ENCODE results near the gene IFRD2.

Gene IFRD2

GRCh38 chr3:50292159-50293078, at the start of gene IFRD2:
Gene IFRD2, minus strand, starts transcription at chr3:50292429. Its CDS starts 155 bp downstream, at chr3:50292274.
- DNase-seq = peak; percentile 51 to 99 (median 97)

DNA sequence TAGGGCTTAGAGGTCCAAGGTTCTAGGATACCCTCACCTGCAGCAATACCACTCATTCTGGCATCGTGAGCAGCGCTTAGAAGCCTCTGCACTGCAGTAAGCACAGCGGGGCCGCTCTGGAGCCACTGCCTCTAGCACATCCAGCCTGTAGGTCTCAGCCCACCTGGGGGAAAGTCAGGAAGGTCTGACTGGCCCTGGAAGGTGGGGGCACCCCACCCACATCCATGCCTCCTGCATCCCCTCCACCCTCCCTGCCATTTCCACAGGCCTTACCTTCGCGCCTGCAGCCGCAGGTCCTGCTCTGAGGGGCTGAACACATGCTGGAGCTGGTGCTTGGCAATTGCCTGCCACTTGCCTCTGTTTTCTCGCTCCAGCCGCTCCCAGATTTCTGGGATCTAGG, 49.3 kb upstream of the IFRD2 start:
- DNase-seq = no peak

- DNase-seq = peak in 4 of 51 donors; percentile 19 to 31 (median 26)
Measured at GRCh38 chr3:50340448-50341329, 48.5 kb upstream of the IFRD2 start, which contains the start of gene RASSF1. Gene RASSF1, minus strand, starts transcription at chr3:50340836. Its CDS starts 31 bp downstream, at chr3:50340805.

DNA sequence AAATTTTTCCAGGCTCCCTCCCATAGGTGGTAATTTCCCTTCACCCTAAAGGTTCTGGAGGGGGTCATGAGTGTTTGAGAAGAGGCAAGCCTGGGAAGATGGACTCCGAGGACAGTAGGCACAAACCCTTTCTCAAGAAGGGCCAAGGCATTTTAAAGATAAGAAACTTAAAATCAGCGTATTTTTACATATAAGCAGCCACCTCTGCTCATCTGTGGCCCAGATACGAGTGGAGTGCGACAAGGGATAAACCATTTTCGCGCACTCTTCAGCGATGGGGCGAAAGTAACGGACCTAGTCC, 47.9 kb upstream of the IFRD2 start:
- DNase-seq = no peak

- DNase-seq = no peak
Measured at GRCh38 chr3:50339485-50340146, 47.4 kb upstream of the IFRD2 start.

DNA sequence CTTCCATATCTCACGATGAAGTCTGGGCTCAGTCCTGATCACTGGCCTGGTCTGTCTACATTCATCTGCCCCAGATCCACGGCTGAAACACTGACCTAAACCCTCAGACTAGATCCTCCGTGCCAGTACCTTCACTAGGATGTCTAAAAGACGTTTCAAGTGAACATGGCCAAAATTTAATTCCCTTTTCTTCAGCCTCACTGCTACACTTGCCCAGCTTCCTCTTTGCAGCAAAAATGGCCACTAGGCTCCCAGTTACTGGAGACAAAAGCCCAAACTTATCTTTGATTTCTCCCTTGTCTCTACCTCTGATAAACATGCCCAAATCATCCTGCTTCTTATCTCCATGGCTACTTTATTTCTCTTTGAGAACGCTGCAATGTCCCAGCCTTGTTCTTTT, 46.7 kb upstream of the IFRD2 start:
- DNase-seq = no peak

GRCh38 chr3:50337175-50337861, 45.1 kb upstream of the IFRD2 start:
- peak; percentile 73 to 99 (median 96) for DNase-seq

DNA sequence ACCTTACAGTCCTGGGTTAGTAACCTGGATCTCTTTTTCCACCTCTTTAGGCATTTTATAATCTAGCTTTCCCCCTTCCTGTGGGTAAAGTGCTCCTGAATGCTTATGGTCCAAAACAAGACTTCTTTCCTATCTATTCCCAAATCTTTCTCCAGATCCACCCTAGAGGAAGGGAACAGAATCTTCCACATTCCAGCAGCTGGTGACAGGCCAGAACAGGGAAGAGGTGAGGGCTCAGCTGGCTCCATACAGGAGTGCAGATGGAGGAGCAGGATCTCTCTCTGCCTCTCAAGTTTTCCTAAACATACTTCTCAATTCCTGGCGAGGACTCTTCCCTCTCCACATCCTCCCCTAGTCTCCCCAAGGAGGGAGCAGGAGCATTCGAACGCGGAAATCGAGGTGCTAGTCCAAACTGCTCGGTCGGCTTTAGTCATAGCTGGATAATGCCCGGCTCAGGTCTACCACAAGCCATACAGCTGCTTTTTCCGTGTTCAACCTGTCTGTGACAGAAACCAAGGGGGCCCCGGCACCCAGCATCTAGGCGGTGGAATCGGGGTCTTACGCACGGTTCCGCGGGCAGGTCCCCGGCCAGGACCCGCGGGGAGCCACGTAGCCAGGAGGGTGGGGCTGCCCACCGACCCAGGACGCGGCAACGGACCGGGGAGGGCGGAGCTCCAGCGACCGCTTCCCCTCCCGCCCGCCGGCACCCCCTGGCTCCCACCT, 44.4 kb upstream of the IFRD2 start:
- DNase-seq = peak in 1 of 51 donors; percentile 52

- no peak for DNase-seq
Measured at GRCh38 chr3:50334339-50335075, 42.3 kb upstream of the IFRD2 start.

DNA sequence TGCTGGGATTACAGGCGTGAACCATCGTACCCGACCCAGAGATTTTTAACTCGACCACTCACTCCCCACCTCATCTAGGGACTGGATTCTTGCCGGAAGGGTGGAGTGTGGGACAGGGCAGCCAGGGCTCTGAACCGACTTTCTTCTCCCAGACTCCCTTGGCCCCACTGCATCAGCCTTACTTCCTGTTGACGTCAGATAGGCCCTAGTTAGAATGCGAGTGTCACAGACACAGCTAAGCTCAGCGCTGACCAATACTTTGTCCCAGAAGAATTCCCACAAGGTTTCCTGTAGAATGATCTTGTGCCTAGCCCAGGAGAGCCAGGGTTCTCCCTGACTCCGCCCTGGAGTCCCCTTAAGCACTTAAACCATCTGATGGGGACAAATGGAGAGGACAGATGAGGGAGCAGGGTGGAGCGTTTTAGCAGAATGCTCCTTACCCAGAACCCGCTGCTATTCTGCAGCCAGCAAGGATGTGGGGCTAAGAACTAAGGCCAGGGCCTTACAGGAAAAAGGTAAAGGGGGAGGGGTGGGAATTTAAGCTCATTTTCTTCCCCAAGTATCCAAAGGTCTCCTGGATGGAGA, 41.6 kb upstream of the IFRD2 start:
- DNase-seq = no peak

GRCh38 chr3:50331364-50331907, 39.2 kb upstream of the IFRD2 start:
- no peak for DNase-seq

GRCh38 chr3:50330330-50330729, 38.1 kb upstream of the IFRD2 start:
- no peak for DNase-seq

DNA sequence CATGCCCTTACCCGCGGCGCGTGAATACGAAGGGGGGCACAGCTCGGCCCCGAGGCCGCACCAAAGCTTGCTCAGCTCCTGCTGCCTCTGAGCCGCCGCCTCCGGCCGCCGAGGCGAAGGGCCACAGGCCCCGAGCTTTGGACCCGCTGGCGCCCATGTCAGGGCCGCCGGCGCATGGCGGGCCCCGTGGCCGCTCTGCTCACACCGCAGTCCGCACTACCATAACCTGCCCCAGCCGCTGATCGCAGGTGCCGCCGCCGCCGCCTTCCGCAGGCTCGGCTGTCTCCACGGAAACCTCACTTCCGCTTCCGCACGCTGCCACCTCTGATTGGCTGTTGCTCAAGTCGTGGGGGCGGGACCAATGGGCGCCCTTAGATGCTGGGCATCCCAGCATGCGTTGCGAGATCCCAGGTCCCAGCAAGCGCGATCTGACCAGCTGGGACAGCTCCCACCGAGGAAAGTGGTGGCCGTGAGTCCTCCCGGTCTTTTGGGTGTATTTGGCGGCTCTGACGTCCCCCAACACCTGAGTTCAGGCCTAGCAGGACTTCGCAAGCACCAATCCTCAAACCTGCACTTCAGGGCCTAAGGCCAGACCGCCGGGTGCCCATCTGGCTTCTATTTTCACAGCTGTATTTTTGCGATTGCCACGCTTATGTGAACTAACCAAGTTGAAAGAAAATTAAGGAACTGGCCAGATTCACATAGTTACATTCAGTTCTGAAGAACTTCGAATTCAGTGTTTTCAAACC, 35.9 kb upstream of the IFRD2 start, which contains the start of gene TUSC2:
TUSC2 (minus strand) TSS at position 281 of the 749 bp plus-strand sequence; CDS start at position 157, 124 bp downstream.
- peak; percentile 58 to 98 (median 93) for DNase-seq

- DNase-seq = no peak
Measured at GRCh38 chr3:50327129-50327528, 34.9 kb upstream of the IFRD2 start.

DNA sequence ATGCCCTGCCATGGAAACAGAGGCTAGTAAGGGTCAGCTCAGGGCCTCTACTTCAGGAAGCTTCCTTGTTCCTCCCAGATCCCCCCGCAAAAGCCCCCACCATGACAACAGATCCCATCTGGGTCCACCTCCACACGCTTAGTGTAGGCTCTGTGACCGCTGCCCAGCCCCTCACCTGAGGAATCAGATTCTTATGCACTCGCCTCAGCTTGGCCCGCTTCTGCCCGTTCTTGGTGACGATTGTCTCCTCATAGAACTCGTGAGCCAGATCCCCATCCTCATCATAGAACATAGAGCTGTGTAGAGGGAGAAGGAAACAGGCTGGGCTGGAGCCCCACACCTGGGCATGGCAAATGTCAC, 33.9 kb upstream of the IFRD2 start:
- no peak for DNase-seq

GRCh38 chr3:50325497-50326181, 33.4 kb upstream of the IFRD2 start:
- DNase-seq = no peak

DNA sequence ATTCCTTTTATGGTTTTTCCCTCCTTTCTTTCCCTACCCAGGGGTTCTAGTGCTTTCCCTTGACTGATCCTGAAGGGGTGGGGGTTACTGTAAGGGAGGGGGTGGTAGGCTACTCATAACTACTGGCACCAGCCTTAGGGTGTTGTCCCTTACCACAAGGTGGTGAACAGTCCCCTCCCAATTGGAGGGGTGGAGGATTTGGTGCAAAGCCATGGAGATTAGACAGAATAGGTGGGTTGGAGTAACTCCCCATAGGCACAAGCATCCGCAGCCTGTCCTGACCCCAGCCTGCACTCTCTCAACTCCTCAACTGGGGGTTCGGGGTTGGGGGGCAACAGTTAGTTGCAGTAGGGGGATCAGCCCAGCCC, 32.9 kb upstream of the IFRD2 start:
- no peak for DNase-seq
